Measurements from ENCODE around the gene FAM210A.

The FAM210A gene

GRCh38 chr18:13627639-13628038 is 98.7 kb downstream of the FAM210A start:
- H3K9me3 ChIP-seq (ENCODE audit: control insufficient read depth, low read length) = no peaks in the 10 kb centered on the region
- H2AFZ ChIP-seq = no peak overlapping the region
- H3K27ac ChIP-seq = no peak overlapping the region
- no peak overlapping the region for H3K4me3 ChIP-seq (ENCODE audit: low read depth, low read length)
- no peak overlapping the region for H3K9ac ChIP-seq
- H3K4me2 ChIP-seq (ENCODE audit: low read length) = no peak overlapping the region
- TF ChIP-seq CTCF (IDR thresholded peaks at IDR 0.05) = no peak
- H3K27me3 ChIP-seq (ENCODE audit: control insufficient read depth, insufficient read depth, low read length) = no peaks in the 10 kb centered on the region
- H3K4me1 ChIP-seq = peaks cover 3% of the 10 kb centered on the region
- H3K36me3 ChIP-seq (ENCODE audit: control insufficient read depth, insufficient read depth, low read length) = no peaks in the 10 kb centered on the region
- no peaks in the 10 kb centered on the region for H3K79me2 ChIP-seq

GRCh38 chr18:13626544-13626908 is 99.8 kb downstream of the FAM210A start:
- no peak overlapping the region for H3K9ac ChIP-seq
- H3K4me1 ChIP-seq = peaks cover 3% of the 10 kb centered on the region
- no peak overlapping the region for H3K4me3 ChIP-seq (ENCODE audit: low read depth, low read length)
- H3K9me3 ChIP-seq (ENCODE audit: control insufficient read depth, low read length) = no peaks in the 10 kb centered on the region
- no peak for TF ChIP-seq CTCF (IDR thresholded peaks at IDR 0.05)
- H3K27ac ChIP-seq = no peak overlapping the region
- no peaks in the 10 kb centered on the region for H3K79me2 ChIP-seq
- no peaks in the 10 kb centered on the region for H3K36me3 ChIP-seq (ENCODE audit: control insufficient read depth, insufficient read depth, low read length)
- no peak overlapping the region for H2AFZ ChIP-seq
- no peaks in the 10 kb centered on the region for H3K27me3 ChIP-seq (ENCODE audit: control insufficient read depth, insufficient read depth, low read length)
- H3K4me2 ChIP-seq (ENCODE audit: low read length) = no peak overlapping the region

- H3K27me3 ChIP-seq (ENCODE audit: control insufficient read depth, insufficient read depth, low read length) = no peaks in the 10 kb centered on the region
- H3K9me3 ChIP-seq (ENCODE audit: control insufficient read depth, low read length) = no peaks in the 10 kb centered on the region
- no peaks in the 10 kb centered on the region for H3K79me2 ChIP-seq
- peaks cover 3% of the 10 kb centered on the region for H3K4me1 ChIP-seq
- H3K9ac ChIP-seq = no peak overlapping the region
- no peak overlapping the region for H2AFZ ChIP-seq
- no peaks in the 10 kb centered on the region for H3K36me3 ChIP-seq (ENCODE audit: control insufficient read depth, insufficient read depth, low read length)
- no peak overlapping the region for H3K27ac ChIP-seq
- TF ChIP-seq CTCF (IDR thresholded peaks at IDR 0.05) = no peak
- no peak overlapping the region for H3K4me3 ChIP-seq (ENCODE audit: low read depth, low read length)
- no peak overlapping the region for H3K4me2 ChIP-seq (ENCODE audit: low read length)
These were observed 100.4 kb downstream of the FAM210A start for GRCh38 chr18:13625843-13626543.

GRCh38 chr18:13625355-13625754 is 101.0 kb downstream of the FAM210A start:
- Histone ChIP-seq H3K27ac (no peak overlapping the region), H3K27me3 (ENCODE audit: control insufficient read depth, insufficient read depth, low read length) (no peaks in the 10 kb centered on the region), H3K4me1 (peaks cover 3% of the 10 kb centered on the region), H3K36me3 (ENCODE audit: control insufficient read depth, insufficient read depth, low read length) (no peaks in the 10 kb centered on the region), H3K4me2 (ENCODE audit: low read length) (no peak overlapping the region), H3K9ac (no peak overlapping the region), H2AFZ (no peak overlapping the region), H3K79me2 (no peaks in the 10 kb centered on the region), H3K9me3 (ENCODE audit: control insufficient read depth, low read length) (no peaks in the 10 kb centered on the region), H3K4me3 (ENCODE audit: low read depth, low read length) (no peak overlapping the region)
- no peak for TF ChIP-seq CTCF (IDR thresholded peaks at IDR 0.05)

GRCh38 chr18:13624563-13625237 is 101.7 kb downstream of the FAM210A start:
- H3K36me3 ChIP-seq (ENCODE audit: control insufficient read depth, insufficient read depth, low read length) = no peaks in the 10 kb centered on the region
- no peaks in the 10 kb centered on the region for H3K4me1 ChIP-seq
- no peak for TF ChIP-seq CTCF (IDR thresholded peaks at IDR 0.05)
- no peak overlapping the region for H3K4me3 ChIP-seq (ENCODE audit: low read depth, low read length)
- no peaks in the 10 kb centered on the region for H3K27me3 ChIP-seq (ENCODE audit: control insufficient read depth, insufficient read depth, low read length)
- no peaks in the 10 kb centered on the region for H3K79me2 ChIP-seq
- H3K4me2 ChIP-seq (ENCODE audit: low read length) = no peak overlapping the region
- no peak overlapping the region for H3K9ac ChIP-seq
- H3K27ac ChIP-seq = no peak overlapping the region
- H3K9me3 ChIP-seq (ENCODE audit: control insufficient read depth, low read length) = no peaks in the 10 kb centered on the region
- no peak overlapping the region for H2AFZ ChIP-seq
